Transverse colon (tissue), 4 donors: ENCODE measurements around the gene CTSD. TPM values are rescaled to one million over a fixed set of nuclear protein-coding genes. Genes with fewer than 3 reads are reported as not detected.

Experiments
- DNase-seq: peaks from one replicate; pipeline ENCODE4 v3.0.0-alpha.2; 2019
- H3K27ac ChIP-seq, 4 donors: fragments of 200-600 bp; sonication (generic); 2 replicates each; pipeline ENCODE4 v1.5.1; 2016 to 2018; ENCODE audit warnings: inconsistent platforms in 4 of 4
- H3K27me3 ChIP-seq: fragments of 200-600 bp; sonication (generic); 2 replicates; pipeline ENCODE4 v1.5.1; 2017; ENCODE audit warnings: inconsistent platforms
- H3K36me3 ChIP-seq, 4 donors: fragments of 200-600 bp; sonication (generic); 2 replicates each; pipeline ENCODE4 v1.5.1; 2017 to 2019; ENCODE audit warnings: inconsistent platforms in 4 of 4
- H3K4me1 ChIP-seq, 4 donors: fragments of 200-600 bp; sonication (generic); 2 replicates each; pipeline ENCODE4 v1.5.1; 2017 to 2020; ENCODE audit warnings: inconsistent platforms in 4 of 4
- H3K4me3 ChIP-seq, 4 donors: fragments of 200-600 bp; sonication (generic); 1 replicate in 1 of 4; 2 replicates in 3 of 4; pipeline versions ENCODE4 v1.5.1 to v1.6.1; 2017 to 2019; ENCODE audit warnings: inconsistent platforms in 4 of 4
- H3K9me3 ChIP-seq, 2 donors: fragments of 200-600 bp; sonication (generic); 2 replicates each; pipeline ENCODE4 v1.5.1; 2017 to 2019; ENCODE audit warnings: inconsistent platforms in 2 of 2
- CTCF ChIP-seq, 5 experiments: fragments of 200-600 bp in 3 of 5; fragments of 450-650 bp in 2 of 5; sonication (generic) in 3 of 5; IDR thresholded peaks; 1 replicate in 2 of 5; 2 replicates in 3 of 5; pipeline ENCODE4 v1.5.1; 2016 to 2017; ENCODE audit warnings: antibody characterized with exemption in 5 of 5, inconsistent platforms in 3 of 5, mild to moderate bottlenecking in 2 of 5, moderate library complexity in 1 of 5
- EP300 ChIP-seq: sonication (generic); formaldehyde crosslinking; IDR thresholded peaks from one replicate; pipeline ENCODE4 v1.6.1; 2017; ENCODE audit warnings: antibody characterized with exemption, low read depth
- POLR2A ChIP-seq: fragments of 450-650 bp; IDR thresholded peaks from one replicate; pipeline ENCODE4 v1.6.1; 2016; ENCODE audit warnings: antibody characterized with exemption, mild to moderate bottlenecking, moderate library complexity
- POLR2AphosphoS5 ChIP-seq, 3 donors: sonication (generic); formaldehyde crosslinking; IDR thresholded peaks; one replicate each; pipeline ENCODE4 v1.6.1; 2016; ENCODE audit warnings: antibody characterized with exemption in 3 of 3
- WGBS, 2 donors: methylation state at CpG; one replicate each; pipeline ENCODE4 v1.1.5; 2018; ENCODE audit warnings: low coverage in 1 of 2; 5-methylcytosine and 5-hydroxymethylcytosine counted together
- in situ Hi-C, 4 donors: fragments of 200-750 bp; cut with MboI; loops; one replicate each; pipeline versions ENCODE4 v1.15.0 to v1.15.1; 2017; ENCODE audit warnings: low sequenced_read_pairs in 3 of 4, low pct_ligation_motif_present in 1 of 4, low pct_unique_long_range_greater_than_20kb in 1 of 4
- intact Hi-C: fragments of 100-400 bp; cut with DNase I; formaldehyde crosslinking; loops from one replicate; pipeline ENCODE4 v1.15.1; 2023; ENCODE audit warnings: low total_unique reads
- total RNA-seq, 4 donors: library from RNA; depleted of rRNA; stranded (reverse); fragments of >200 nt; gene quantifications; one replicate each; pipeline ENCODE4 v1.1.0, GENCODE V29; 2016

CTSD gene
- total RNA-seq, 4 donors from 2014 or later = 548 to 1,794 (median 1,176) TPM

- no peaks in the 10 kb centered on the region for H3K9me3 ChIP-seq
- no peak for TF ChIP-seq POLR2A
- no peak for TF ChIP-seq CTCF (IDR thresholded peaks at IDR 0.05)
- H3K27ac ChIP-seq = no peak overlapping the region
- H3K27me3 ChIP-seq = peaks cover 8% of the 10 kb centered on the region
- no peak overlapping the region for H3K4me3 ChIP-seq
- in situ Hi-C loops (no loop called here), intact Hi-C loops (no loop called here)
- no peaks in the 10 kb centered on the region for H3K36me3 ChIP-seq
- WGBS, 2 donors = 60 to 65% methylated on average over 1 to 17 of the region's 17 CpGs
- H3K4me1 ChIP-seq = no peaks in the 10 kb centered on the region
- DNase-seq = no peak
Measured at GRCh38 chr11:1779034-1779805, 15.5 kb upstream of the CTSD start.

DNA sequence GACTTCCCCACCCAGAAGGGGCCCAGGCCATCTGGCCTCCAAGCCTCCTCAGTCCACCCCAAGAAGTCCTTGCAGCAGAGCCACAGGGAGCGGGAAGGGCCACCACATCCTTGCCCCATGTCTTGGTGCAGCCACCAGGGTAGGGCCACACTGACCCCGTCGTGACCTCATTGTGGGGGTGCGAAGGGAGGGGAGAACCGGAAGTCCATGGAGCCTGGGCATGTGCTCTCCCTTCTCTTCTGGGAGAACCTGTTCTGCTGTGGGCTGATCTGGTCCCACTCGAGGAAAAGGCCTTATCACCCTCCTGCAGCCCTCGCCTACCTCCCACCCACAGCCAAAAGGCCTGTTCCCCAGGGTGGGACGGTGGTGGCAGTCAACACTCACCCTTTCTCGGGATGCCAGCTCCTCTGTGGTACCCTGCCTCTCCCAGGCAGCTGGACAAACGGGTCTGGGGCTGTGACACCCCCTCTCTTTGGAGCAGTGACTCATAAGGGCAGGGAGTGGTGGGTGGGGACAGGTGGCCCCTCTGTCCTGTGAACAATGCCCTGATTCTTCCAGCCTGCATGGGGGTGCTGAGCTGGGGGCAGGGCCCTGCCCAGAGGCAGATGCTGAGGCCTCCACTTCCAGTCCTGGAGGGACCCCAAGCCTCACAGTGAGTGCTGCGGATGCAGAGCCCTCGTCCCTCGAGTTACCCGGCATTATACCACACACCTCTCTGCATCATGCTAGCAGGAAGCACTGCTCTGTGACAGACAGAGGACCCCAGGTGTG, 14.6 kb upstream of the CTSD start:
- no peak for DNase-seq
- in situ Hi-C loops = no loop called here
- Histone ChIP-seq H3K4me3 (no peak overlapping the region), H3K27ac (no peak overlapping the region), H3K9me3 (no peaks in the 10 kb centered on the region), H3K36me3 (no peaks in the 10 kb centered on the region), H3K27me3 (peaks cover 8% of the 10 kb centered on the region), H3K4me1 (peaks cover 0 to under 1% (median 0%) of the 10 kb centered on the region in 4 donors)
- TF ChIP-seq CTCF (IDR thresholded peaks at IDR 0.05) = no peak
- TF ChIP-seq POLR2AphosphoS5 (IDR thresholded peaks at IDR 0.05) = no peak
- no peak for TF ChIP-seq POLR2A
- no peak for TF ChIP-seq EP300
- intact Hi-C loops = no loop called here
- 74% methylated on average over 12 of the region's 14 CpGs; no CpG with 5 or more reads in 1 of the 2 donors for WGBS, 2 donors

GRCh38 chr11:1777737-1778136, 14.0 kb upstream of the CTSD start:
- no peaks in the 10 kb centered on the region for H3K36me3 ChIP-seq
- no peak for DNase-seq
- H3K27ac ChIP-seq = no peak overlapping the region
- no peaks in the 10 kb centered on the region for H3K9me3 ChIP-seq
- H3K27me3 ChIP-seq = peaks cover 8% of the 10 kb centered on the region
- in situ Hi-C loops = no loop called here
- 82% methylated on average over 2 of the region's 2 CpGs; no CpG with 5 or more reads in 1 of the 2 donors for WGBS, 2 donors
- no peak overlapping the region for H3K4me3 ChIP-seq
- intact Hi-C loops = no loop called here
- TF ChIP-seq POLR2AphosphoS5 (IDR thresholded peaks at IDR 0.05) = no peak
- no peak for TF ChIP-seq EP300
- no peak for TF ChIP-seq POLR2A
- no peak for TF ChIP-seq CTCF (IDR thresholded peaks at IDR 0.05)
- peaks cover 0 to 6% (median 5%) of the 10 kb centered on the region in 4 donors for H3K4me1 ChIP-seq

GRCh38 chr11:1776944-1777715, 13.4 kb upstream of the CTSD start:
- no peak for DNase-seq
- H3K27ac ChIP-seq = no peak overlapping the region
- in situ Hi-C loops = no loop called here
- no peaks in the 10 kb centered on the region for H3K36me3 ChIP-seq
- TF ChIP-seq EP300 (no peak), POLR2A (no peak), POLR2AphosphoS5 (IDR thresholded peaks at IDR 0.05) (no peak), CTCF (IDR thresholded peaks at IDR 0.05) (no peak)
- no peaks in the 10 kb centered on the region for H3K9me3 ChIP-seq
- intact Hi-C loops = no loop called here
- H3K4me1 ChIP-seq = peaks cover 0 to 12% (median 11%) of the 10 kb centered on the region in 4 donors
- H3K4me3 ChIP-seq = no peak overlapping the region
- 80 to 97% methylated on average over 1 to 5 of the region's 5 CpGs for WGBS, 2 donors
- peaks cover 8% of the 10 kb centered on the region for H3K27me3 ChIP-seq
